NCI-H1930 (cell line): Measurements from ENCODE around the gene MMP3.

ENCODE experiments used
- DNase-seq, 2 experiments: peaks; one replicate each; lab custom pipeline; 2025; lab: John Stamatoyannopoulos, UW

Gene MMP3

GRCh38 chr11:102788334-102788995, 54.9 kb downstream of the MMP3 start:
- DNase-seq = no peak
